ENCODE results near the gene PGM2.

Gene PGM2

DNA sequence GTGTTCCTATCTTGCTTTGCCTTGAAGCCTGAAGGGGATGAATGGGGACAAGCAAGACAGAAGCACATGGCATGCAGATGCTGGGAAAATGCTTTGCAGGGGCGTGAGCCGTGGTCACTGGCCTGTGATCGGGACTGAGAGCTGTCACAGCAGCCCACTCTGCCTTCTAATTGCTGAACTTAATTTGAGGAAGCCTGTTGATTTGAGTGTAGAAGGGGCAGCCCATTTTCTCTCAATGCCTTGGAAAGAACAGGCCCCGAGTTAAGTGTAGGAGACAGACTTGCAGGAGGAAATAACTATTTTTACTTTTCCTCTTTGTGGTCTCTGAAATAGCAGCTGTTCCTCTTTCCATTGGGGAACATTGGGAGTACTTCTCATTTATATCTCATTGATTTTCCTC, 38.3 kb downstream of the PGM2 start:
- DNase-seq (ENCODE audit: low read depth) = no peak

GRCh38 chr4:37865450-37865849, 39.0 kb downstream of the PGM2 start:
- no peak for DNase-seq (ENCODE audit: low read depth)

- no peak for DNase-seq (ENCODE audit: low read depth)
Measured at GRCh38 chr4:37867102-37867501, 40.6 kb downstream of the PGM2 start.

DNA sequence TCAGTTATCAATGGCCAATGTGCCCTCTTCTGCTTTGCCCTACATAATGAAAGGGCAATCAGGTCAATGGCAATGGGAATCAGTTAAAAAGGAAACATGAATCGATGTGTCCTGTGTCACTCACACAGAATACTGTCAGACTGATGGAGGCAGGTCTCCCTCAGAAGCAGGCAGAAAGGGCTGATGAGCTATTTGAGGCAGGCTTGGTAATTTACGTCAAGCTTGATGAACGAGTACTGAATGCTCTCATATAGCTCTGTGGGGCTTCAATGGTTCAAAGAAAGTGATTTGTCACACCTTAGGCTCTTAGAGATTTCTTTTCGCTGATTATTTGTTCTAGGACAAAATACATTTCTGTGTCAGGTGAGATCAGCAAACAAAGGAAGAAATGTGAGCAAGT, 41.8 kb downstream of the PGM2 start:
- DNase-seq (ENCODE audit: low read depth) = no peak

DNA sequence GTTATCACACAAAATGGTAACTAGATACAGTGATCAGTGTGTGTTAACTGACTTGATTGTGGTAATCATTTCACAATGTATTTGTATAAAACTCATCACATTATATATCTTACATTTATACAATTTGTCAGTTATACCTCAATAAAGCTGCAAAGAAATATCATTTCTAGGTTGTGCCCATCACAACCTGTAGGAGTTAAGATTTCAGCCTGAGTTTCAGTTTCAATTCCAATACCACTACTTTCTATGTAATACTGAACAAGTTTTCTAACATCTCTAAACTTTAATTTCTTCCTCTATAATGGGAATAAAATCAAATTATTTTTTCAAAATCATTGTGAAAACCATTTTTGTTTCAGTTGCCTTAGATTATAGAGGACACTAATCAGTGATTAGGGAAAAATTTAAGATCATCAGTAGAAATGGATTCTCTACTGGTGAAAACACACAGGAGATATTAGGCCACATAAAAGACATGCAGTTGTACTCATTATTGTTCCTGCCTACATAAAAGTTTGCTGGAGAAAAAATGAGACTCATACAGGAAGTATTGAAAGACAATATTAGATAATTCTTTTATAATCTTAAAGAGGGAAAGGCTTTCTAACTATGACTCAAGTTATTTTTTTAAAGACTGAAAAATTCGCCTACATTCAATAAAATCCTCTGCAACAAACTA, 46.0 kb downstream of the PGM2 start:
- DNase-seq (ENCODE audit: low read depth) = no peak

GRCh38 chr4:37873386-37873785, 46.9 kb downstream of the PGM2 start:
- no peak for DNase-seq (ENCODE audit: low read depth)

GRCh38 chr4:37876156-37876555, 49.7 kb downstream of the PGM2 start:
- no peak for DNase-seq (ENCODE audit: low read depth)

- no peak for DNase-seq (ENCODE audit: low read depth)
Measured at GRCh38 chr4:37879365-37879764, 52.9 kb downstream of the PGM2 start.

DNA sequence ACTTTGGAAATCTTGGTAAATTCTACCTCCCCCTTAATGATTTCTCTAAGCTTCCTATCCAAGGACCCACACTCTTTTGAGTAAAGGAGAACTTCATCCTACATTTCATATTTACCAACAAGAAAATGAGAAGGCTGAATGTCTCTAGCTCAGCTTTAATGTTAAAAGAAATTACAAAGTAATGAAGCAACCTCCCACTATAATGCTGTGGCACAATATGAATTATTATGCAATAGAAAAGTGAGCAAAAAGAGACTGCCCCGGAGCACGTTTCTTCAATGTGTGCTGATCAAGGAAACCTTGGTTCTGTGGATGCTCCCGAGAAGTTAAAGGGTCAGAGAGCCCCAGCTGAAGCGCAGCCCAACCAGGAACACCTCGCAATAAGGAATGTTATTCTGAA, 55.3 kb downstream of the PGM2 start:
- DNase-seq (ENCODE audit: low read depth) = no peak

DNA sequence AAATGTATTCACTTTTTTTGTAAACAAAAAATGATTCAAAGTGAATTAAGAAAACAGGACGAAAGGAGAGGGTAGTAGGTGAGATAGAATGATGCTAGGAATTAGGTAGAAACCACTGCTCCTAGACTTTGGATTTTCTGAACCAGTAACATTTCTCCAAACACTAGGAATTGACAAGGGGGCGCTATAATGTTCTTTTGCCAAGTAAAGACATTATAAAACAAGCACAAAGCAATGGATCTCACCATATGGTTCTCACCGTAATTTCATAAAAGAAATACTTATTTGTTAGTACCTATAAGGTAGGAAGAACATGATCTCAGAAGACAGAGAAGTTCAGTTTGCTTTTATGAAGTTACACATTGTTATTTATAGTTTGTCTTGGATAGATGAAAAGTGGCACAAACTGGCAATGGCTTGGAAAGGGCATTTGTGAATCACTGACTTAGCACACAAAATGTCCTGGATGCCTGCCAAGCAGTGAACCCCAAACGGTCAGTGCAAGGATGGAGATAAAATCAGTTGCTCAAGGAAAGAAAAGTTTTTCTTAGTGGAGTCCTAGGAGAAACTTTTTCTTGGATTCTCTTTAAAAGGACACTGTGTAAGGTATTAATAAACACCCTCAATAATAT, 56.3 kb downstream of the PGM2 start:
- DNase-seq (ENCODE audit: low read depth) = no peak

DNA sequence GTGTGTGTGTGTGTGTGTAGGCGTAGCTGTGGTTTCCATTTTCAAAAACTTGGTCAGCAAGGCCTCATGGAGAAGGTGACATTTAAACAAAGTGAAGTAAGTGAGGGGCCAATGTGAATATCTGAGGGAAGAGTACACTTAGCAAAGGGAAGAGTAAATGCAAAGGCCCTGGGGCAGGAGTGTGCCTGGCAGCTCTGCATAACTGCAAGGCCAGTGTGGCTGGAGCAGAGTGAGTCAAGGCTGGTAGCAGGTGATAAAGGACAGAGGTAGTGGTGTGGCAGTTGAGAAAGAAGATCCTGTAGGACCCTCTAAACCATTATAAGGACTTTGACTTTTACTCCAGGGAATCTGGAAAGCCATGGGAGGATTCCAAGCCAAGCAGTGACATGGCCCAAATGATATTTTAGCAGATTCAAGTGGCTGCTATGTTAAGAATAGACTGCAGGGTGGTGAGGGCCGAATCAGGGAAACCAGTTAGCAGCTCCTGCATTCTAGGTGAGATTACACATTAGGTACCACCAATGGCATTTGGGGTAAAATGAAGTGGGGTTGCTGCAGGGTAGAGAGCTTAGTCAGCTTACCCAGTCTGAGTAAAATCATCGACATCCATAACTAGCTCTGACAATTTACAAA, 58.5 kb downstream of the PGM2 start:
- DNase-seq (ENCODE audit: low read depth) = no peak

DNA sequence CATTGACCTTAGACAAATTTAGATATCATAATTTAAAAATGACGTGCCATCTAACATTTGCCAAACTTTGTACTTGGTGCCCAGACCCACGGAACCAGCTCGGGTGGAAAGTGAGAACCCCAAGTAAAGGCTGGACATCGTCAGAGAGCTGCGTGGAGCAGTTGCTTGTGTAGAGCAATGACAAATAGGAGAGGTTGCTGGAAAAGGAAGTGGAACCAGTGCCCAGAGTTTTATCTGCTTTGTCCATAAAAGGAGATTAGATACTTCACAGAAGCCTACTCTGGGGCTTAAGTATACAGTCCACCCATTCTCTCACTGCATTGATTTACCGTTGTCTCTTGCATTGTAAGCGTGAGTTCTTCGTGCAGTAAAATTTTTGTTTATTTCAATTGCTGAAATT, 59.0 kb downstream of the PGM2 start:
- DNase-seq (ENCODE audit: low read depth) = no peak

GRCh38 chr4:37889849-37890800, 63.6 kb downstream of the PGM2 start:
- DNase-seq (ENCODE audit: low read depth) = no peak

DNA sequence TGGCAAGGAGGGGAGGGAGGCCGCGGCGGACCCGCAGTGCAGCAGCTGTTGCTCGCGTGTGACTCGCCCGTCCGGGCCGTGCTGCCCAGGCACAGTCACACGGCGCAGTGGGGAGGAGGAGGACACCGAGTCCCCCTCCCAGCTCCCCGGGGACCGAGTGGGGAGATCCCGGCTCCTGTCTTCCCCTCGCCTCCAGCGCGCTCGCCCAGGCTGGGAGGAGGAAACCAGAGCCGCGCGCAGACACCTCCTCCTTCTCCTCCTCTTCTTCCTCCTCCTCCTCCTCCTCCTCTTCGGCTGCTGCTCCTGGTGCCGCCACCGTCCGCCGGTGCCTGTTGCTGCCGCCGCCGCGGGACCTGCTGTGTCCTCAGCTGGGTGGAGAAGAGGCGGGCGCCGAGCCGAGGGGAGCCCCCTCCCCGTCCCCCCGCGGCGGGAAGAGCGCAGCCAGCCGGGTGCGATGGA, 64.3 kb downstream of the PGM2 start, which contains the start of gene TBC1D1:
Gene TBC1D1, plus strand, starts transcription at position 284 of the 459 bp plus-strand sequence. CDS start 11,012 bp downstream, outside the sequence.
- DNase-seq (ENCODE audit: low read depth) = peak; percentile 7

- peak; percentile 19 for DNase-seq (ENCODE audit: low read depth)
Measured at GRCh38 chr4:37891260-37892159, 65.0 kb downstream of the PGM2 start.

DNA sequence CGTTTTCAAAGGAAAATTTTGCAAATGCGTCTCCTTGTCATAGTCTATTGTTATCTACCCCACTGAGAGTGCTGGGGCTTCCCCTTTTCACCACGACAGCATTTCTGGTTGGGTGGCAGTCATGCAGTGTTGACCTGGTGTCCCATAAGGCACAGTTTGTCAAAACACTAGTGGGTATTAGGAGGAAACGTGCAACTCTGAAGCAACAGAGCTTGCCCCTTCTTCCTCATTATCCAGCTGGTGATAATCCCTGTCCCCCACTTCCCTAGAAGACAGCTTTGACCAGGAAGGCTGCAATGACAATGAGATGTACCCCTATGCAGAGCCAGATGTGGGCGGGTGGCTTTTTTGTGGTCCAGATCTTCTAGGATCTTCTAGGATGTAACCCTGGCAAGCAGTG, 66.2 kb downstream of the PGM2 start:
- DNase-seq (ENCODE audit: low read depth) = no peak

GRCh38 chr4:37893164-37893563, 66.7 kb downstream of the PGM2 start:
- no peak for DNase-seq (ENCODE audit: low read depth)

- DNase-seq (ENCODE audit: low read depth) = no peak
Measured at GRCh38 chr4:37895271-37895670, 68.8 kb downstream of the PGM2 start.

GRCh38 chr4:37896206-37896860, 69.8 kb downstream of the PGM2 start:
- DNase-seq (ENCODE audit: low read depth) = no peak

DNA sequence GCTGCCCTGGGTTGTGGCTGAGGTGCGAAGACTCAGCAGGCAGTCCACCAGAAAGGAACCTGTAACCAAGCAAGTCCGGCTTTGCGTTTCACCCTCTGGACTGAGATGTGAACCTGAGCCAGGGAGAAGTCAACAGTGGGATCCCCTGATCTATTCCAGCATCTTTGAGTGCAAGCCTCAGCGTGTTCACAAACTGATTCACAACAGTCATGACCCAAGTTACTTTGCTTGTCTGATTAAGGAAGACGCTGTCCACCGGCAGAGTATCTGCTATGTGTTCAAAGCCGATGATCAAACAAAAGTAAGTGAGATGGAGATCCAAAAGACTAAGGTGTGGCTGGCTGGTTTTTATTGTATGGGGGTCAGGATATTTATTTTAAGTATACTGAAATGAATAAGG, 75.7 kb downstream of the PGM2 start:
- DNase-seq (ENCODE audit: low read depth) = no peak

All from stimulated activated CD8-positive, alpha-beta memory T cell treated with anti-CD3 and anti-CD28 coated beads, Interleukin-7, amount 100 ng/mL, for 24 hours (primary cell).